ENCODE measurements around the gene MYH9. TPM values are rescaled to one million over a fixed set of nuclear protein-coding genes. Genes with fewer than 3 reads are reported as not detected.

Gene MYH9
- 378 and 611 TPM in 2 replicates for total RNA-seq

GRCh38 chr22:36387959-36388726 is at the start of gene MYH9:
Gene MYH9 (minus strand): TSS chr22:36387967. CDS start chr22:36349236, 38,731 bp downstream.
- TF ChIP-seq, protein P1, sequence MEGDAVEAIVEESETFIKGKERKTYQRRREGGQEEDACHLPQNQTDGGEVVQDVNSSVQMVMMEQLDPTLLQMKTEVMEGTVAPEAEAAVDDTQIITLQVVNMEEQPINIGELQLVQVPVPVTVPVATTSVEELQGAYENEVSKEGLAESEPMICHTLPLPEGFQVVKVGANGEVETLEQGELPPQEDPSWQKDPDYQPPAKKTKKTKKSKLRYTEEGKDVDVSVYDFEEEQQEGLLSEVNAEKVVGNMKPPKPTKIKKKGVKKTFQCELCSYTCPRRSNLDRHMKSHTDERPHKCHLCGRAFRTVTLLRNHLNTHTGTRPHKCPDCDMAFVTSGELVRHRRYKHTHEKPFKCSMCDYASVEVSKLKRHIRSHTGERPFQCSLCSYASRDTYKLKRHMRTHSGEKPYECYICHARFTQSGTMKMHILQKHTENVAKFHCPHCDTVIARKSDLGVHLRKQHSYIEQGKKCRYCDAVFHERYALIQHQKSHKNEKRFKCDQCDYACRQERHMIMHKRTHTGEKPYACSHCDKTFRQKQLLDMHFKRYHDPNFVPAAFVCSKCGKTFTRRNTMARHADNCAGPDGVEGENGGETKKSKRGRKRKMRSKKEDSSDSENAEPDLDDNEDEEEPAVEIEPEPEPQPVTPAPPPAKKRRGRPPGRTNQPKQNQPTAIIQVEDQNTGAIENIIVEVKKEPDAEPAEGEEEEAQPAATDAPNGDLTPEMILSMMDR (IDR thresholded peaks at IDR 0.05; ENCODE audit: insufficient read depth, low read length, severe bottlenecking) = no peak
- Histone ChIP-seq H3K27me3 (ENCODE audit: control insufficient read depth, insufficient read depth, low read length) (no peaks in the 10 kb centered on the region), H3K36me3 (ENCODE audit: control insufficient read depth, insufficient read depth, low read length) (peaks cover 16% of the 10 kb centered on the region), H3K4me3 (ENCODE audit: low read depth, low read length) (peak within 1 kb of the TSS; percentile 90)
- DNase-seq (ENCODE audit: low read depth) (peak; percentile 98), FAIRE-seq (peak; percentile 40)

GRCh38 chr22:36435516-36436415 is 48.0 kb upstream of the MYH9 start:
- peak; percentile 73 for FAIRE-seq
- DNase-seq (ENCODE audit: low read depth) = peak; percentile 58
- TF ChIP-seq, protein P1 (IDR thresholded peaks at IDR 0.05; ENCODE audit: insufficient read depth, low read length, severe bottlenecking) = no peak
- H3K36me3 ChIP-seq (ENCODE audit: control insufficient read depth, insufficient read depth, low read length) = no peaks in the 10 kb centered on the region
- no peaks in the 10 kb centered on the region for H3K27me3 ChIP-seq (ENCODE audit: control insufficient read depth, insufficient read depth, low read length)
- H3K4me3 ChIP-seq (ENCODE audit: low read depth, low read length) = no peak overlapping the region

DNA sequence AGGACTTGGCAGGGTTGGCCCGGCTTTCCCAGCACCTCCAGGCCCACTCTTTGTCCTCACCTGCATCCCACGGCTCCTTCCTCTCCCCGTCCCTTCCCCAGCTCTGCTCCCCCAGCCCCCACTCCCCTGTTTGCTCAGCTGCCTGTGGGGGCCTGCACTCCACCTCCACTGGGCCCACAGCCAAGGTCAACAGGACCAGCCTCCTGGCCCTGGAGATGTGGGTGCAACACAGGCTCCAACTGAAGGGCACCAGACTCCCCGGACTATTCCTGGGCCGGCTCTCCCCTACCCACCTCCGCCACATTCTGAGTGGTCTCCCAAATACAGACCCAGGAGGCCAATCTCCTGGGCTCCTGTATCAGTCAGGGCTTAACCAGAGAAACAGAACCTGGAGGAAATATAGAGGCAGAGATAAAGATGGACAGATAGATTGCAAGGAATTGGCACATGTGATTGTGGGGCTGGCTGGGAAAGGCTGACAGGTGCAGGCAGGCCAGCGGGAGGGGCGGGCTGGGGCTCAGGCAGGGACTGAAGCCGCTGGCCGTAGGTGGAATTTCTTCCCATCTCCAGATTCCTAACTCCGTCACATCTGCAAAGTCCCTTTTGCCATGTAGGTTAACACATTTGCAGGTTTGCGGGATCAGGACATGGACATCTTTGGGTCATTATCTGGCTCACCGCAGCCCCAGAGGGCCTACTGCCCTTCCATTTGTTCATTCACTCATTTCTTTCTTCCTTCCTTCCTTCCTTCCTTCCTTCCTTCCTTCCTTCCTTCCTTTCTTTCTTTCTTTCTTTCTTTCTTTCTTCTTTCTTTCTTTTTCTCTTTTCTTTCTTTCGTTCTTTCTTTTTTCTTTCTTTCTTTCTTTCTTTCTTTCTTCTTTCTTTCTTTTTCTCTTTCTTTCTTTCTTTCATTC is 45.8 kb upstream of the MYH9 start:
- FAIRE-seq (no peak), DNase-seq (ENCODE audit: low read depth) (no peak)
- H3K27me3 ChIP-seq (ENCODE audit: control insufficient read depth, insufficient read depth, low read length) = no peaks in the 10 kb centered on the region
- H3K4me3 ChIP-seq (ENCODE audit: low read depth, low read length) = no peak overlapping the region
- H3K36me3 ChIP-seq (ENCODE audit: control insufficient read depth, insufficient read depth, low read length) = no peaks in the 10 kb centered on the region
- TF ChIP-seq, protein P1 (IDR thresholded peaks at IDR 0.05; ENCODE audit: insufficient read depth, low read length, severe bottlenecking) = no peak

DNA sequence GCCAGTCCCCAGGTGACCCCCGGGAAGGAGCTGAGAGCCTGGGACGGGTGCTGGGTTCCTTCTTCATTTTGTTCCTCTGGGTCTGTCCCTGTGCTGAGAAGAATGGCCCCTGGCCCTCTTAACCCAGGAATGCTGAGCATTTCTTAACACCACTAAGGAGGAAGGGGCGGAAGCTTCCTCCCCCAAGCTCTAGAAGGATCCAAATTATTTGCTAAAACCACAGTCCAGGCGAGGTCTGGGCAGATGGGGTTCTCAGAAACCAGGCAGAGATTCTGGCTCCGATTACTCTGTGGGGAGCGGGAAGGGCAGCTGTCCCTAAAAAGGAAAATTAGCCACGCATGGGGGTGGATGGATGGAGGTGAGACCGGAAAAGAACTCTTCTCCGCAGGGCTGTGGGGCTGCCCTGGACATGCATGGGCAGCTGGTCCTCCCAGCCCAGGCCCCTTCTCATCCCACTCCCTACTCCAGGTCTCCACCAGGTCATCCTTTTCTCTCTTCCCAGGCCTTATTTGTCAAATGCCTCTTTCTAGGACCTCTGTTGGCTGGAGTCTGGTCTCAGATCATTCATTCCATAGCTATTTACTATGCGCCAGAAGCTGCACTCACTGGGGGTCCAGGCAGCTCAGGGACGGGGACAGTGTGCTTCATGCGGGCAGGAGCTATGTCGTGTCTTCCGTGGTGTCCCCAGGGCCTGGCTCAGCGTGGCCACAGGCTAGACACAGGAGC is 45.0 kb upstream of the MYH9 start:
- FAIRE-seq (peak; percentile 82), DNase-seq (ENCODE audit: low read depth) (no peak)
- TF ChIP-seq, protein P1 (IDR thresholded peaks at IDR 0.05; ENCODE audit: insufficient read depth, low read length, severe bottlenecking) = no peak
- Histone ChIP-seq H3K4me3 (ENCODE audit: low read depth, low read length) (no peak overlapping the region), H3K36me3 (ENCODE audit: control insufficient read depth, insufficient read depth, low read length) (no peaks in the 10 kb centered on the region), H3K27me3 (ENCODE audit: control insufficient read depth, insufficient read depth, low read length) (no peaks in the 10 kb centered on the region)

- no peak for DNase-seq (ENCODE audit: low read depth)
- TF ChIP-seq, protein P1 (IDR thresholded peaks at IDR 0.05; ENCODE audit: insufficient read depth, low read length, severe bottlenecking) = no peak
- no peaks in the 10 kb centered on the region for H3K27me3 ChIP-seq (ENCODE audit: control insufficient read depth, insufficient read depth, low read length)
- H3K4me3 ChIP-seq (ENCODE audit: low read depth, low read length) = no peak overlapping the region
- no peaks in the 10 kb centered on the region for H3K36me3 ChIP-seq (ENCODE audit: control insufficient read depth, insufficient read depth, low read length)
- FAIRE-seq = no peak
These were observed 44.2 kb upstream of the MYH9 start for GRCh38 chr22:36431977-36432376.

All from bronchial epithelial cell (primary cell).